Stimulated activated CD8-positive, alpha-beta memory T cell treated with anti-CD3 and anti-CD28 coated beads, Interleukin-2, amount 100 ng/mL, for 1 hour (primary cell): ENCODE results near the gene AMER2.

Experiments
- DNase-seq, 2 donors: peaks; one replicate each; pipeline ENCODE4 v3.0.0-alpha.2; 2020; ENCODE audit warnings: low read depth in 2 of 2

AMER2 gene

GRCh38 chr13:25151626-25152195 is 20.4 kb downstream of the AMER2 start:
- no peak for DNase-seq

- DNase-seq = no peak
These were observed 22.4 kb downstream of the AMER2 start for GRCh38 chr13:25149711-25150110.

- no peak for DNase-seq
These were observed 23.7 kb downstream of the AMER2 start for GRCh38 chr13:25148402-25148771.

GRCh38 chr13:25147638-25148401 is 24.3 kb downstream of the AMER2 start:
- DNase-seq = no peak

GRCh38 chr13:25143706-25144105 is 28.4 kb downstream of the AMER2 start:
- no peak for DNase-seq

GRCh38 chr13:25141042-25141441 is 31.0 kb downstream of the AMER2 start:
- no peak for DNase-seq

GRCh38 chr13:25137788-25138115 is 34.3 kb downstream of the AMER2 start:
- DNase-seq = no peak

- DNase-seq = no peak
These were observed 35.0 kb downstream of the AMER2 start for GRCh38 chr13:25136880-25137787.

- no peak for DNase-seq
These were observed 36.2 kb downstream of the AMER2 start for GRCh38 chr13:25135896-25136295.

GRCh38 chr13:25132751-25133390 is 39.2 kb downstream of the AMER2 start:
- DNase-seq = no peak

- no peak for DNase-seq
These were observed 40.1 kb downstream of the AMER2 start for GRCh38 chr13:25131881-25132420.

GRCh38 chr13:25130944-25131343 is 41.1 kb downstream of the AMER2 start:
- no peak for DNase-seq

GRCh38 chr13:25118378-25118905 is 53.6 kb downstream of the AMER2 start:
- no peak for DNase-seq

GRCh38 chr13:25117312-25117711 is 54.8 kb downstream of the AMER2 start:
- no peak for DNase-seq

GRCh38 chr13:25116044-25116443 is 56.0 kb downstream of the AMER2 start:
- DNase-seq = no peak

- peak; percentile 4 to 14 for DNase-seq
These were observed 57.9 kb downstream of the AMER2 start for GRCh38 chr13:25114220-25114619.

- DNase-seq = no peak
These were observed 59.3 kb downstream of the AMER2 start for GRCh38 chr13:25112695-25113255.
